Testis (tissue), 3 donors: Measurements from ENCODE around the gene TMEM175. TPM values are rescaled to one million over a fixed set of nuclear protein-coding genes. Genes with fewer than 3 reads are reported as not detected.

Experiments
- DNase-seq: peaks from one replicate; pipeline ENCODE4 v3.0.0-alpha.2; 2019
- H3K27ac ChIP-seq, 2 donors: fragments of 200-600 bp; sonication (generic); one replicate each; pipeline ENCODE4 v1.5.1; 2019
- H3K27me3 ChIP-seq: fragments of 200-600 bp; sonication (generic); one replicate; pipeline ENCODE4 v1.5.1; 2019
- H3K36me3 ChIP-seq: fragments of 200-600 bp; sonication (generic); one replicate; pipeline ENCODE4 v1.5.1; 2017; ENCODE audit warnings: low read depth; ENCODE audit errors: missing control alignments
- H3K4me1 ChIP-seq: fragments of 200-600 bp; sonication (generic); one replicate; pipeline ENCODE4 v1.5.1; 2019
- H3K4me3 ChIP-seq, 2 donors: fragments of 200-600 bp; sonication (generic); one replicate each; pipeline ENCODE4 v1.5.1; 2017 to 2019
- H3K9me3 ChIP-seq: fragments of 200-600 bp; sonication (generic); one replicate; pipeline ENCODE4 v1.5.1; 2017
- CTCF ChIP-seq, 3 experiments: fragments of 450-650 bp in 2 of 3; fragments of 200-600 bp in 1 of 3; sonication (generic) in 1 of 3; IDR thresholded peaks; one replicate each; pipeline ENCODE4 v1.5.1; 2016 to 2019; ENCODE audit warnings: antibody characterized with exemption in 3 of 3, mild to moderate bottlenecking in 2 of 3, moderate library complexity in 1 of 3
- POLR2A ChIP-seq: fragments of 450-650 bp; IDR thresholded peaks from one replicate; pipeline ENCODE4 v1.6.1; 2017; ENCODE audit warnings: antibody characterized with exemption, mild to moderate bottlenecking, moderate library complexity
- WGBS, 2 donors: methylation state at CpG; one replicate each; pipeline ENCODE4 v1.1.5; 2018; 5-methylcytosine and 5-hydroxymethylcytosine counted together
- intact Hi-C: fragments of 100-400 bp; cut with DNase I; formaldehyde crosslinking; loops from one replicate; pipeline ENCODE4 v1.15.1; 2023; ENCODE audit warnings: low total_unique reads
- polyA plus RNA-seq: library from polyadenylated mRNA; stranded (reverse); fragments of 350-450 nt; fragmentation: Illumina TruSeq; extraction: RNeasy Lipid Tissue Mini Kit (QIAGEN cat#74804); gene quantifications from one replicate; pipeline ENCODE4 v1.2.3, GENCODE V29; 2014; ENCODE audit warnings: low read depth, low replicate concordance; ENCODE audit not compliant: insufficient read depth
- total RNA-seq, 2 donors: library from RNA; depleted of rRNA; stranded (reverse); fragments of >200 nt; gene quantifications; one replicate each; pipeline ENCODE4 v1.2.3, GENCODE V29; 2016

The TMEM175 gene
- total and polyA plus RNA-seq, 3 donors from 2014 or later, result 50.5 to 88.2 (median 69.2) TPM

- no peak overlapping the region for H3K27ac ChIP-seq
- no peaks in the 10 kb centered on the region for H3K9me3 ChIP-seq
- H3K4me3 ChIP-seq, result no peak overlapping the region
- no peaks in the 10 kb centered on the region for H3K36me3 ChIP-seq
- peaks cover 24% of the 10 kb centered on the region for H3K4me1 ChIP-seq
- 89 to 90% methylated on average over 7 to 17 of the region's 17 CpGs for WGBS, 2 donors
- intact Hi-C loops, result no loop called here
- TF ChIP-seq POLR2A (no peak), CTCF (IDR thresholded peaks at IDR 0.05) (no peak)
- H3K27me3 ChIP-seq, result no peaks in the 10 kb centered on the region
- no peak for DNase-seq
These were observed 3.0 kb upstream of the TMEM175 start for GRCh38 chr4:929096-929765.

GRCh38 chr4:930028-930551 lies 2.2 kb upstream of the TMEM175 start:
- TF ChIP-seq POLR2A (no peak), CTCF (IDR thresholded peaks at IDR 0.05) (no peak)
- H3K27me3 ChIP-seq, result no peaks in the 10 kb centered on the region
- H3K36me3 ChIP-seq, result no peaks in the 10 kb centered on the region
- DNase-seq, result no peak
- intact Hi-C loops, result no loop called here
- 41 to 42% methylated on average over 3 of the region's 3 CpGs for WGBS, 2 donors
- H3K27ac ChIP-seq, result no peak overlapping the region
- H3K4me1 ChIP-seq, result peaks cover 24% of the 10 kb centered on the region
- no peak overlapping the region for H3K4me3 ChIP-seq
- no peaks in the 10 kb centered on the region for H3K9me3 ChIP-seq

GRCh38 chr4:930827-931193 lies 1.4 kb upstream of the TMEM175 start:
- WGBS, 2 donors, result 47% methylated on average over 6 to 7 of the region's 7 CpGs
- DNase-seq, result no peak
- Histone ChIP-seq H3K9me3 (no peaks in the 10 kb centered on the region), H3K4me3 (peak overlapping the region; percentile 98 to 99), H3K4me1 (peaks cover 24% of the 10 kb centered on the region), H3K27ac (no peak overlapping the region), H3K36me3 (no peaks in the 10 kb centered on the region), H3K27me3 (no peaks in the 10 kb centered on the region)
- TF ChIP-seq POLR2A, result no peak
- TF ChIP-seq CTCF (IDR thresholded peaks at IDR 0.05), result no peak
- intact Hi-C loops, result no loop called here

- H3K27me3 ChIP-seq, result no peaks in the 10 kb centered on the region
- no peak for DNase-seq
- H3K4me1 ChIP-seq, result peaks cover 24% of the 10 kb centered on the region
- peak overlapping the region; percentile 79 to 85 for H3K27ac ChIP-seq
- intact Hi-C loops, result no loop called here
- 1 to 3% methylated on average over 14 to 31 of the region's 31 CpGs for WGBS, 2 donors
- H3K4me3 ChIP-seq, result peak overlapping the region; percentile 98 to 99
- H3K9me3 ChIP-seq, result no peaks in the 10 kb centered on the region
- no peak for TF ChIP-seq CTCF (IDR thresholded peaks at IDR 0.05)
- no peak for TF ChIP-seq POLR2A
- H3K36me3 ChIP-seq, result no peaks in the 10 kb centered on the region
These were observed 883 bp upstream of the TMEM175 start for GRCh38 chr4:931194-931959.
